GM12878 (cell line): ENCODE data around the gene SHMT2. TPM values are rescaled to one million over a fixed set of nuclear protein-coding genes. Genes with fewer than 3 reads are reported as not detected.

Source experiments
- ATAC-seq: fragments of 200-7000 bp; cut with Tn5 transposase; 3 replicates; pipeline ENCODE4 v1.9.1; 2020; ENCODE audit warnings: mild to moderate bottlenecking, moderate library complexity
- BruUV-seq: library from RNA; stranded (reverse); fragments of 400-500 nt; replicated peaks from 2 replicates; lab custom pipeline; 2021; lab: Mats Ljungman, UMichigan
- CTCF ChIA-PET: fragments of 300-600 bp; sonication (Branson Sonifier 250); formaldehyde crosslinking; extraction: SDS; loops from one replicate; lab custom pipeline; 2021; ENCODE audit warnings: inconsistent platforms; lab: Yijun Ruan, JAX
- POLR2A ChIA-PET: fragments of 350-600 bp; formaldehyde crosslinking; extraction: SDS; loops from one replicate; lab custom pipeline; 2021; ENCODE audit warnings: inconsistent platforms; lab: Charles Lee
- RAD21 ChIA-PET: fragments of 300-600 bp; sonication (Branson Sonifier 250); formaldehyde crosslinking; loops from one replicate; lab custom pipeline; 2023; ENCODE audit warnings: antibody characterized with exemption; ENCODE audit not compliant: unreplicated experiment; lab: Charles Lee
- SMC1A ChIA-PET: fragments of 300-600 bp; sonication (Branson Sonifier 250); formaldehyde crosslinking; loops from one replicate; lab custom pipeline; 2023; ENCODE audit not compliant: unreplicated experiment, uncharacterized antibody; lab: Charles Lee
- DNase-seq: peaks from one replicate; pipeline ENCODE4 v3.0.0-alpha.2; 2011; ENCODE audit warnings: low read depth, low spot score
- FAIRE-seq: peaks from 3 replicates; lab custom pipeline; 2011; peaks lifted over from hg19 to GRCh38; lab: Jason Lieb, UNC
- H2AFZ ChIP-seq: 2 replicates; pipeline ENCODE4 v1.6.0; 2011; ENCODE audit warnings: low read depth, low read length, control low read depth; ENCODE audit not compliant: control insufficient read depth
- H3K27ac ChIP-seq: 2 replicates; pipeline ENCODE4 v1.5.1; 2011; ENCODE audit warnings: control low read depth; ENCODE audit not compliant: control insufficient read depth, insufficient read depth
- H3K27me3 ChIP-seq, 2 experiments: replicated peaks in 1 of 2; 2 replicates each; pipeline versions ENCODE4 v1.6.0 to v1.6.1; 2011; ENCODE audit warnings: low read length in 1 of 2; ENCODE audit not compliant: control insufficient read depth in 2 of 2, insufficient read depth in 2 of 2
- H3K36me3 ChIP-seq, 2 experiments: 2 replicates each; pipeline ENCODE4 v1.5.1; 2011; ENCODE audit warnings: low read length in 1 of 2; ENCODE audit not compliant: control insufficient read depth in 2 of 2, insufficient read depth in 2 of 2
- H3K4me1 ChIP-seq: 2 replicates; pipeline ENCODE4 v1.6.1; 2011; ENCODE audit warnings: mild to moderate bottlenecking, low read length, moderate library complexity, mixed read lengths; ENCODE audit not compliant: control insufficient read depth, insufficient read depth
- H3K4me2 ChIP-seq: 2 replicates; pipeline ENCODE4 v1.6.0; 2011; ENCODE audit warnings: control low read depth; ENCODE audit not compliant: control insufficient read depth, insufficient read depth
- H3K4me3 ChIP-seq: fragments of 200-600 bp; sonication (generic); 2 replicates; pipeline ENCODE4 v1.5.1; 2016
- H3K79me2 ChIP-seq: 2 replicates; pipeline ENCODE4 v1.6.0; 2011; ENCODE audit warnings: low read length; ENCODE audit not compliant: control insufficient read depth, insufficient read depth
- H3K9ac ChIP-seq: 2 replicates; pipeline ENCODE4 v1.8.0; 2011; ENCODE audit warnings: low read length, control low read depth, mixed read lengths; ENCODE audit not compliant: control insufficient read depth, insufficient read depth
- H3K9me3 ChIP-seq: replicated peaks from 3 replicates; pipeline ENCODE4 v1.5.1; 2011; ENCODE audit warnings: mild to moderate bottlenecking, low read length; ENCODE audit not compliant: control insufficient read depth, insufficient read depth
- H4K20me1 ChIP-seq: 2 replicates; pipeline ENCODE4 v1.6.0; 2011; ENCODE audit not compliant: control insufficient read depth, insufficient read depth
- ATF3 ChIP-seq: IDR thresholded peaks from 2 replicates; pipeline ENCODE4 v1.6.1; 2011; ENCODE audit warnings: low read depth, mild to moderate bottlenecking, low read length, moderate library complexity, borderline replicate concordance; ENCODE audit errors: extremely low read depth
- CBX5 ChIP-seq: sonication (generic); IDR thresholded peaks from 2 replicates; pipeline ENCODE4 v1.6.1; 2016; ENCODE audit warnings: low read depth, moderate library complexity, mild to moderate bottlenecking, inconsistent platforms
- IKZF2 ChIP-seq, 2 experiments: fragments of 450-650 bp; IDR thresholded peaks; 2 replicates each; pipeline ENCODE4 v1.6.1; 2017; ENCODE audit warnings: mild to moderate bottlenecking in 2 of 2, moderate library complexity in 2 of 2
- PML ChIP-seq: IDR thresholded peaks from 2 replicates; pipeline ENCODE4 v1.6.1; 2012; ENCODE audit warnings: low read length, inconsistent platforms
- RAD51 ChIP-seq: fragments of 450-650 bp; IDR thresholded peaks from 2 replicates; pipeline ENCODE4 v1.6.1; 2016; ENCODE audit warnings: moderate library complexity, mild to moderate bottlenecking, inconsistent platforms
- WGBS: methylation state at CpG from one replicate; pipeline ENCODE4 v1.1.6; 2016; ENCODE audit warnings: low lambda C conversion rate; ENCODE audit not compliant: insufficient replicate concordance, insufficient coverage; ENCODE audit errors: missing lambda C conversion rate; 5-methylcytosine and 5-hydroxymethylcytosine counted together
- in situ Hi-C: fragments of 300-500 bp; cut with MboI; formaldehyde crosslinking; loops from 9 replicates; pipeline ENCODE4 v1.14.3; 2018; ENCODE audit warnings: mixed read lengths
- intact Hi-C: fragments of 100-400 bp; cut with micrococcal nuclease; formaldehyde crosslinking; loops from one replicate; pipeline ENCODE4 v1.14.2; 2022; ENCODE audit not compliant: unreplicated experiment
- polyA plus RNA-seq, 11 experiments: library from polyadenylated mRNA; depleted of rRNA in 4 of 11; unstranded in 6 of 11; stranded (reverse) in 5 of 11; fragments of >200 nt; fragmentation: Nextera tagmentation in 4 of 11; fragmentation: Illumina TruSeq in 1 of 11; extraction: Ambion mirVana in 4 of 11; extraction: Trizol in 1 of 11; gene quantifications; 1 replicate in 1 of 11; 2 replicates in 10 of 11; pipeline versions ENCODE4 v1.2.1 to v1.2.3, GENCODE V29; 2011 to 2016; ENCODE audit warnings: inconsistent platforms in 2 of 11, missing spikeins in 2 of 11, low read depth in 1 of 11
- total RNA-seq, 4 experiments: library from RNA; depleted of rRNA in 3 of 4; stranded (reverse); fragments of >200 nt in 3 of 4; fragmentation: Illumina TruSeq in 1 of 4; extraction: Trizol in 1 of 4; gene quantifications; 2 replicates each; pipeline versions ENCODE4 v1.2.1 to v1.2.3, GENCODE V29; 2013 to 2021
- TF ChIP-seq, protein P1 (sequence below): fragments of 450-650 bp; formaldehyde crosslinking; IDR thresholded peaks from 2 replicates; pipeline ENCODE4 v1.5.0; 2022; ENCODE audit warnings: mild to moderate bottlenecking, missing genetic modification characterization
- TF ChIP-seq, protein P2 (sequence below): fragments of 450-650 bp; IDR thresholded peaks from 2 replicates; pipeline ENCODE4 v1.6.1; 2017; ENCODE audit warnings: antibody characterized with exemption, mild to moderate bottlenecking, moderate library complexity

Gene SHMT2
- total and polyA plus RNA-seq, 10 of the 15 experiments (the other 5 are each of a cell fraction or from before 2014, with no cell fraction given), result 57.0 to 292 (median 186) TPM

- Histone ChIP-seq H3K79me2 (peaks cover 22% of the 10 kb centered on the region), H3K4me2 (peak overlapping the region; percentile 56; the same call in 1 of the 2 replicates), H2AFZ (peak overlapping the region; percentile 81), H3K27ac (no peak overlapping the region), H4K20me1 (no peaks in the 10 kb centered on the region), H3K9ac (0 out of 2 replicates have a peak overlapping the region, but pooled peaks have one; percentile 8), H3K27me3 (peaks cover 4 to 5% of the 10 kb centered on the region in 2 experiments; a peak in 3 of 4 replicates), H3K4me1 (peaks cover 31% of the 10 kb centered on the region), H3K4me3 (no peak overlapping the region), H3K9me3 (no peaks in the 10 kb centered on the region), H3K36me3 (peaks cover 8 to 13% of the 10 kb centered on the region in 2 experiments)
- POLR2A ChIA-PET, result interaction anchor here (1.0 to 1.3 kb wide), 4 partner anchors 8 to 21 kb away, joined by 3 to 5 read pairs (median 4); no protein-coding TSS in a partner anchor
- TF ChIP-seq IKZF2 (IDR thresholded peaks at IDR 0.05), result no peak
- TF ChIP-seq, protein P1, sequence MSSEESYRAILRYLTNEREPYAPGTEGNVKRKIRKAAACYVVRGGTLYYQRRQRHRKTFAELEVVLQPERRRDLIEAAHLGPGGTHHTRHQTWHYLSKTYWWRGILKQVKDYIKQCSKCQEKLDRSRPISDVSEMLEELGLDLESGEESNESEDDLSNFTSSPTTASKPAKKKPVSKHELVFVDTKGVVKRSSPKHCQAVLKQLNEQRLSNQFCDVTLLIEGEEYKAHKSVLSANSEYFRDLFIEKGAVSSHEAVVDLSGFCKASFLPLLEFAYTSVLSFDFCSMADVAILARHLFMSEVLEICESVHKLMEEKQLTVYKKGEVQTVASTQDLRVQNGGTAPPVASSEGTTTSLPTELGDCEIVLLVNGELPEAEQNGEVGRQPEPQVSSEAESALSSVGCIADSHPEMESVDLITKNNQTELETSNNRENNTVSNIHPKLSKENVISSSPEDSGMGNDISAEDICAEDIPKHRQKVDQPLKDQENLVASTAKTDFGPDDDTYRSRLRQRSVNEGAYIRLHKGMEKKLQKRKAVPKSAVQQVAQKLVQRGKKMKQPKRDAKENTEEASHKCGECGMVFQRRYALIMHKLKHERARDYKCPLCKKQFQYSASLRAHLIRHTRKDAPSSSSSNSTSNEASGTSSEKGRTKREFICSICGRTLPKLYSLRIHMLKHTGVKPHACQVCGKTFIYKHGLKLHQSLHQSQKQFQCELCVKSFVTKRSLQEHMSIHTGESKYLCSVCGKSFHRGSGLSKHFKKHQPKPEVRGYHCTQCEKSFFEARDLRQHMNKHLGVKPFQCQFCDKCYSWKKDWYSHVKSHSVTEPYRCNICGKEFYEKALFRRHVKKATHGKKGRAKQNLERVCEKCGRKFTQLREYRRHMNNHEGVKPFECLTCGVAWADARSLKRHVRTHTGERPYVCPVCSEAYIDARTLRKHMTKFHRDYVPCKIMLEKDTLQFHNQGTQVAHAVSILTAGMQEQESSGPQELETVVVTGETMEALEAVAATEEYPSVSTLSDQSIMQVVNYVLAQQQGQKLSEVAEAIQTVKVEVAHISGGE, result no peak
- no peak for TF ChIP-seq CBX5
- TF ChIP-seq ATF3, result no peak
- TF ChIP-seq RAD51, result no peak
- TF ChIP-seq, protein P2, sequence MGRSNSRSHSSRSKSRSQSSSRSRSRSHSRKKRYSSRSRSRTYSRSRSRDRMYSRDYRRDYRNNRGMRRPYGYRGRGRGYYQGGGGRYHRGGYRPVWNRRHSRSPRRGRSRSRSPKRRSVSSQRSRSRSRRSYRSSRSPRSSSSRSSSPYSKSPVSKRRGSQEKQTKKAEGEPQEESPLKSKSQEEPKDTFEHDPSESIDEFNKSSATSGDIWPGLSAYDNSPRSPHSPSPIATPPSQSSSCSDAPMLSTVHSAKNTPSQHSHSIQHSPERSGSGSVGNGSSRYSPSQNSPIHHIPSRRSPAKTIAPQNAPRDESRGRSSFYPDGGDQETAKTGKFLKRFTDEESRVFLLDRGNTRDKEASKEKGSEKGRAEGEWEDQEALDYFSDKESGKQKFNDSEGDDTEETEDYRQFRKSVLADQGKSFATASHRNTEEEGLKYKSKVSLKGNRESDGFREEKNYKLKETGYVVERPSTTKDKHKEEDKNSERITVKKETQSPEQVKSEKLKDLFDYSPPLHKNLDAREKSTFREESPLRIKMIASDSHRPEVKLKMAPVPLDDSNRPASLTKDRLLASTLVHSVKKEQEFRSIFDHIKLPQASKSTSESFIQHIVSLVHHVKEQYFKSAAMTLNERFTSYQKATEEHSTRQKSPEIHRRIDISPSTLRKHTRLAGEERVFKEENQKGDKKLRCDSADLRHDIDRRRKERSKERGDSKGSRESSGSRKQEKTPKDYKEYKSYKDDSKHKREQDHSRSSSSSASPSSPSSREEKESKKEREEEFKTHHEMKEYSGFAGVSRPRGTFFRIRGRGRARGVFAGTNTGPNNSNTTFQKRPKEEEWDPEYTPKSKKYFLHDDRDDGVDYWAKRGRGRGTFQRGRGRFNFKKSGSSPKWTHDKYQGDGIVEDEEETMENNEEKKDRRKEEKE, result no peak
- no peak for TF ChIP-seq PML
- SMC1A ChIA-PET, result interaction anchor here (1.1 kb wide), 1 partner anchor 14 kb away, joined by 5 read pairs; no protein-coding TSS in a partner anchor
- no TSS peak for BruUV-seq
- FAIRE-seq (no peak), DNase-seq (no peak), ATAC-seq (no peak)
- 29% methylated on average over 8 of the region's 8 CpGs for WGBS
- RAD21 ChIA-PET, result interaction anchor here (0.6 to 2.0 kb wide), 7 partner anchors 10 to 228 kb away, joined by 3 to 12 read pairs (median 6); partner anchors contain the start of gene STAT6
- intact Hi-C loops, result no loop called here
- in situ Hi-C loops, result no loop called here
- CTCF ChIA-PET, result interaction anchor here (0.9 to 7.8 kb wide), 9 partner anchors 10 to 470 kb away, joined by 3 to 202 read pairs (median 6); partner anchors contain the start of genes INHBE and NXPH4
Measured at GRCh38 chr12:57227315-57228115, 2.0 kb upstream of the SHMT2 start.
